ENCODE data around the gene CCDC110.

The CCDC110 gene

GRCh38 chr4:185445209-185445608 is 26.3 kb downstream of the CCDC110 start:
- no peak for DNase-seq (ENCODE audit: low read depth)
- TF ChIP-seq CTCF (IDR thresholded peaks at IDR 0.05; ENCODE audit: insufficient read depth, low read depth, low read length, missing control alignments), result no peak
- no peak overlapping the region for H3K4me3 ChIP-seq (ENCODE audit: low read length)

GRCh38 chr4:185441479-185441878 is 30.1 kb downstream of the CCDC110 start:
- DNase-seq (ENCODE audit: low read depth), result no peak
- TF ChIP-seq CTCF (IDR thresholded peaks at IDR 0.05; ENCODE audit: insufficient read depth, low read depth, low read length, missing control alignments), result no peak
- no peak overlapping the region for H3K4me3 ChIP-seq (ENCODE audit: low read length)

- no peak overlapping the region for H3K4me3 ChIP-seq (ENCODE audit: low read length)
- TF ChIP-seq CTCF (IDR thresholded peaks at IDR 0.05; ENCODE audit: insufficient read depth, low read depth, low read length, missing control alignments), result no peak
- no peak for DNase-seq (ENCODE audit: low read depth)
Measured at GRCh38 chr4:185437809-185438208, 33.7 kb downstream of the CCDC110 start.

- no peak overlapping the region for H3K4me3 ChIP-seq (ENCODE audit: low read length)
- no peak for DNase-seq (ENCODE audit: low read depth)
- TF ChIP-seq CTCF (IDR thresholded peaks at IDR 0.05; ENCODE audit: insufficient read depth, low read depth, low read length, missing control alignments), result no peak
Measured at GRCh38 chr4:185435466-185435865, 36.1 kb downstream of the CCDC110 start.

- TF ChIP-seq CTCF (IDR thresholded peaks at IDR 0.05; ENCODE audit: insufficient read depth, low read depth, low read length, missing control alignments), result no peak
- H3K4me3 ChIP-seq (ENCODE audit: low read length), result no peak overlapping the region
- no peak for DNase-seq (ENCODE audit: low read depth)
Measured at GRCh38 chr4:185429660-185430059, 41.9 kb downstream of the CCDC110 start.

GRCh38 chr4:185426960-185427688 is 44.4 kb downstream of the CCDC110 start:
- DNase-seq (ENCODE audit: low read depth), result peak; percentile 51
- no peak overlapping the region for H3K4me3 ChIP-seq (ENCODE audit: low read length)
- no peak for TF ChIP-seq CTCF (IDR thresholded peaks at IDR 0.05; ENCODE audit: insufficient read depth, low read depth, low read length, missing control alignments)
